SU-DHL-6 (cell line): ENCODE data around the gene ITGA6.

Source experiments
- EZH2phosphoT487 ChIP-seq: fragments of 200-600 bp; sonication (generic), shearing (Covaris generic); conservative IDR thresholded peaks from 2 replicates; pipeline ENCODE4 v1.6.1; 2018; ENCODE audit warnings: mild to moderate bottlenecking, antibody characterized with exemption, low read length, moderate library complexity, mixed read lengths
- TF ChIP-seq, protein P1 (sequence below): fragments of 200-600 bp; sonication (generic); IDR thresholded peaks from one replicate; pipeline ENCODE4 v1.5.1; 2017; ENCODE audit warnings: antibody characterized with exemption, mild to moderate bottlenecking, low read length, moderate library complexity; ENCODE audit not compliant: insufficient read depth, poor library complexity, severe bottlenecking

DNA sequence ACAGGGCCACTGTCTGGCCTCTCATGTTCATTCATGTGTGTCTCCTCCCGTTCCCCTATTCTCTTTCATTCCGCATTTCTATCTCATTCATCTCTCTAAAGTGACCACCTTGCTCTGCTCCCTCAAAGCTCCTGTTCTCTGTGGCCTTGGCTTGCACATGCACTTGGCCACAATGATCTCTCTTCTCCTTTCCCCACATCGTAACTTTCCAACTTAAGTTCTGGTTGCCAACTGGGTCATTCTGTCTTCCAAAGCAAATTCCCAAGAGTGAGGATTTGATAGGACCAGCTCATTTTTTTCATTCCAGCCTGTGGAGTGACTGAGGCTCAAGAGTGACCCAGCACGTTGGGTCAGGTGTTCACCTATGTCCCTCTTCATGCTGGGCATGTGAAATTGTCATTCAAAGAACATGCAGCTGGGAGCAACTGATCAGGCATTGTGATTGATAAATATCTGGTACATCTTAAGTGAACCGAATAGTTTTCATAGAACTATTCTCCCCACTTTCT lies 14.3 kb upstream of the ITGA6 start:
- TF ChIP-seq, protein P1, sequence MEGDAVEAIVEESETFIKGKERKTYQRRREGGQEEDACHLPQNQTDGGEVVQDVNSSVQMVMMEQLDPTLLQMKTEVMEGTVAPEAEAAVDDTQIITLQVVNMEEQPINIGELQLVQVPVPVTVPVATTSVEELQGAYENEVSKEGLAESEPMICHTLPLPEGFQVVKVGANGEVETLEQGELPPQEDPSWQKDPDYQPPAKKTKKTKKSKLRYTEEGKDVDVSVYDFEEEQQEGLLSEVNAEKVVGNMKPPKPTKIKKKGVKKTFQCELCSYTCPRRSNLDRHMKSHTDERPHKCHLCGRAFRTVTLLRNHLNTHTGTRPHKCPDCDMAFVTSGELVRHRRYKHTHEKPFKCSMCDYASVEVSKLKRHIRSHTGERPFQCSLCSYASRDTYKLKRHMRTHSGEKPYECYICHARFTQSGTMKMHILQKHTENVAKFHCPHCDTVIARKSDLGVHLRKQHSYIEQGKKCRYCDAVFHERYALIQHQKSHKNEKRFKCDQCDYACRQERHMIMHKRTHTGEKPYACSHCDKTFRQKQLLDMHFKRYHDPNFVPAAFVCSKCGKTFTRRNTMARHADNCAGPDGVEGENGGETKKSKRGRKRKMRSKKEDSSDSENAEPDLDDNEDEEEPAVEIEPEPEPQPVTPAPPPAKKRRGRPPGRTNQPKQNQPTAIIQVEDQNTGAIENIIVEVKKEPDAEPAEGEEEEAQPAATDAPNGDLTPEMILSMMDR = no peak
- no peak for TF ChIP-seq EZH2phosphoT487
